Subcutaneous abdominal adipose tissue (tissue), 5 donors: ENCODE results near the gene LTV1.
"Not testable (repeated sequence)": the region's sequence is repeated elsewhere in the genome, so short reads cannot be mapped to it uniquely, and the experiment has no call there.

Source experiments
- H3K27ac ChIP-seq: one replicate; pipeline ENCODE4 v1.7.0; 2013; ENCODE audit warnings: low read depth, mild to moderate bottlenecking, inconsistent platforms, low read length, moderate library complexity
- H3K27me3 ChIP-seq, 5 donors: one replicate each; pipeline ENCODE4 v1.7.0; 2013; ENCODE audit warnings: low read length in 5 of 5, inconsistent platforms in 1 of 5; ENCODE audit not compliant: control insufficient read depth in 5 of 5, insufficient read depth in 4 of 5
- H3K36me3 ChIP-seq, 5 donors: one replicate each; pipeline ENCODE4 v1.7.0; 2013; ENCODE audit warnings: low read length in 5 of 5; ENCODE audit not compliant: control insufficient read depth in 5 of 5, insufficient read depth in 5 of 5
- H3K4me1 ChIP-seq, 5 donors: one replicate each; pipeline ENCODE4 v1.7.0; 2013; ENCODE audit warnings: low read length in 5 of 5, mild to moderate bottlenecking in 3 of 5, moderate library complexity in 1 of 5; ENCODE audit not compliant: control insufficient read depth in 5 of 5, insufficient read depth in 5 of 5
- H3K4me3 ChIP-seq, 5 donors: one replicate each; pipeline ENCODE4 v1.7.0; 2013; ENCODE audit warnings: low read length in 5 of 5, low read depth in 1 of 5
- H3K9ac ChIP-seq, 5 donors: one replicate each; pipeline ENCODE4 v1.7.0; 2013; ENCODE audit warnings: low read length in 5 of 5, mild to moderate bottlenecking in 4 of 5, moderate library complexity in 3 of 5
- H3K9me3 ChIP-seq, 5 donors: one replicate each; pipeline ENCODE4 v1.7.0; 2013; ENCODE audit warnings: low read length in 5 of 5; ENCODE audit not compliant: control insufficient read depth in 5 of 5
- donor health status: healthy.
- donor health status: healthy.
- donor health status: healthy.
- donor health status: healthy.
- donor health status: healthy.

The LTV1 gene

GRCh38 chr6:143864234-143864633 lies 21.1 kb downstream of the LTV1 start, which contains the start of gene ZC2HC1B:
Gene ZC2HC1B (plus strand): TSS chr6:143864474. CDS start chr6:143864540, 66 bp downstream.
- peaks cover 38 to 64% (median 47%) of the 10 kb centered on the region in 5 donors for H3K36me3 ChIP-seq
- no peak within 1 kb of the TSS for H3K9ac ChIP-seq
- H3K4me1 ChIP-seq = no peaks in the 10 kb centered on the region
- H3K4me3 ChIP-seq = no peak within 1 kb of the TSS
- H3K27me3 ChIP-seq = no peaks in the 10 kb centered on the region
- no peak within 1 kb of the TSS for H3K27ac ChIP-seq
- no peaks in the 10 kb centered on the region for H3K9me3 ChIP-seq

GRCh38 chr6:143867236-143867635 lies 24.1 kb downstream of the LTV1 start:
- H3K4me1 ChIP-seq = no peaks in the 10 kb centered on the region
- no peaks in the 10 kb centered on the region for H3K9me3 ChIP-seq
- no peaks in the 10 kb centered on the region for H3K27me3 ChIP-seq
- no peak overlapping the region for H3K4me3 ChIP-seq
- H3K36me3 ChIP-seq = peaks cover 20 to 34% (median 28%) of the 10 kb centered on the region in 5 donors
- no peak overlapping the region for H3K9ac ChIP-seq
- no peak overlapping the region for H3K27ac ChIP-seq

- H3K27ac ChIP-seq, H3K4me1 ChIP-seq, H3K9me3 ChIP-seq, H3K9ac ChIP-seq, H3K4me3 ChIP-seq, H3K27me3 ChIP-seq: not testable (repeated sequence)
- peaks cover 9 to 19% (median 18%) of the 10 kb centered on the region in 5 donors for H3K36me3 ChIP-seq
Observed at GRCh38 chr6:143868808-143869207, 25.7 kb downstream of the LTV1 start.

- H3K36me3 ChIP-seq, H3K9ac ChIP-seq, H3K27ac ChIP-seq, H3K9me3 ChIP-seq, H3K4me1 ChIP-seq, H3K4me3 ChIP-seq, H3K27me3 ChIP-seq: not testable (repeated sequence)
Observed at GRCh38 chr6:143871202-143871730, 28.1 kb downstream of the LTV1 start.

- Histone ChIP-seq H3K9ac (no peak overlapping the region), H3K36me3 (no peaks in the 10 kb centered on the region), H3K4me3 (no peak overlapping the region), H3K27me3 (no peaks in the 10 kb centered on the region), H3K27ac (no peak overlapping the region), H3K4me1 (no peaks in the 10 kb centered on the region), H3K9me3 (peaks cover 0 to 4% (median 0%) of the 10 kb centered on the region in 5 donors)
Observed at GRCh38 chr6:143872201-143872600, 29.1 kb downstream of the LTV1 start.

GRCh38 chr6:143873600-143873999 lies 30.5 kb downstream of the LTV1 start:
- not testable (repeated sequence) for H3K9ac ChIP-seq, H3K27ac ChIP-seq, H3K27me3 ChIP-seq, H3K4me1 ChIP-seq, H3K4me3 ChIP-seq, H3K36me3 ChIP-seq
- peaks cover 0 to 11% (median 5%) of the 10 kb centered on the region in 5 donors for H3K9me3 ChIP-seq

- not testable (repeated sequence) for H3K27ac ChIP-seq, H3K36me3 ChIP-seq, H3K4me1 ChIP-seq, H3K27me3 ChIP-seq, H3K9ac ChIP-seq, H3K4me3 ChIP-seq
- peaks cover 0 to 15% (median 8%) of the 10 kb centered on the region in 5 donors for H3K9me3 ChIP-seq
Observed at GRCh38 chr6:143874503-143874902, 31.4 kb downstream of the LTV1 start.

- no peaks in the 10 kb centered on the region for H3K36me3 ChIP-seq
- no peaks in the 10 kb centered on the region for H3K27me3 ChIP-seq
- no peak overlapping the region for H3K9ac ChIP-seq
- H3K9me3 ChIP-seq = peaks cover 0 to 15% (median 8%) of the 10 kb centered on the region in 5 donors
- H3K27ac ChIP-seq = no peak overlapping the region
- H3K4me3 ChIP-seq = no peak overlapping the region
- H3K4me1 ChIP-seq = no peaks in the 10 kb centered on the region
Observed at GRCh38 chr6:143877584-143878271, 34.6 kb downstream of the LTV1 start.

- Histone ChIP-seq H3K4me3 (no peak overlapping the region), H3K27ac (no peak overlapping the region), H3K36me3 (no peaks in the 10 kb centered on the region), H3K27me3 (no peaks in the 10 kb centered on the region), H3K9ac (no peak overlapping the region), H3K9me3 (peaks cover 0 to 15% (median 8%) of the 10 kb centered on the region in 5 donors), H3K4me1 (no peaks in the 10 kb centered on the region)
Observed at GRCh38 chr6:143878272-143878760, 35.2 kb downstream of the LTV1 start.

GRCh38 chr6:143880412-143880811 lies 37.3 kb downstream of the LTV1 start:
- Histone ChIP-seq H3K9me3 (peaks cover 0 to 12% (median 8%) of the 10 kb centered on the region in 5 donors), H3K9ac (no peak overlapping the region), H3K36me3 (no peaks in the 10 kb centered on the region), H3K4me3 (no peak overlapping the region), H3K27ac (no peak overlapping the region), H3K4me1 (no peaks in the 10 kb centered on the region), H3K27me3 (no peaks in the 10 kb centered on the region)
